C1 segment of cervical spinal cord (tissue), 14 donors: ENCODE measurements around the gene YWHAG.
"Not testable (repeated sequence)": the region's sequence is repeated elsewhere in the genome, so short reads cannot be mapped to it uniquely, and the experiment has no call there.

Experiments
- DNase-seq, 14 donors: peaks; one replicate each; lab custom pipeline; 2025; lab: John Stamatoyannopoulos, UW

YWHAG gene

GRCh38 chr7:76325811-76326210 is 33.0 kb downstream of the YWHAG start:
- no peak for DNase-seq

GRCh38 chr7:76325092-76325491 is 33.7 kb downstream of the YWHAG start:
- no peak for DNase-seq

- peak in 11 of 14 donors; percentile 41 to 79 (median 63) for DNase-seq
These were observed 40.1 kb downstream of the YWHAG start for GRCh38 chr7:76318488-76319353.

DNA sequence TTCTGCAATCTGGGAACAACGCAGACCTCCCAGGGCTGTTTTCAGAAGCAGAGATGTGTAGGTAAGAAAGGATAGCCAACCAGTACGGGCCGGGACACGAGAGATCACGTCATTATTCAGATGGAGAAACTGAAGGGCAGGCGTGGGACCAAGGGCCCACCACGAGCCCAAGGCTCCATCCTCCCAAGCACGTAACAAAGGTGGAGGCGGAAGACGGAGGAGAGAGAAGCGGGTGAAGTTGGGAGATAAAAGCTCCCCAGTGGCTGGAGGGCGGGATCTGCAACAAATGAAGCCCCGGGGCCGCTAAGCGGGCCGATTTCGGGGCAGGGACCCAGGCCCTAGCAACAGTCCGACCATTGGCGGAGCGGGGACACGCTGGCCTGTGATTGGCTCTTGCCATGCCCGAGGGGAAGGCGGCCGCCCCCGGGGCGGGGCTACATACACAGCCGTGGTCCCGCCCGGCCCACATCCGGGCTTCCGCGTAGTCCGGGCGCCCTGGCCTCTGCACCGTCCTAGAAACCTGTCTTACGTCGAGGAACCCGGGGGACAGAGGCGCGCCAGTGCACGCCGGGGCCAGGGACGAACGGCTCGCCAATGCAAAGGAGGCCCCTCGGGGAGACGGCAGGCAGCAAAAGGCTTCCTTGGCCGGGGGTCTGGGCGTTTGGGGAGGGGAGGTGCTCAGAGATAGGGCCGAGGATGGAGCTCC is 40.9 kb downstream of the YWHAG start:
- peak; percentile 84 to 98 (median 96) for DNase-seq

- no peak for DNase-seq
These were observed 41.6 kb downstream of the YWHAG start for GRCh38 chr7:76316984-76317781.

GRCh38 chr7:76315364-76315763 is 43.4 kb downstream of the YWHAG start:
- no peak for DNase-seq

- not testable (repeated sequence) for DNase-seq
These were observed 44.1 kb downstream of the YWHAG start for GRCh38 chr7:76314740-76315139.

DNA sequence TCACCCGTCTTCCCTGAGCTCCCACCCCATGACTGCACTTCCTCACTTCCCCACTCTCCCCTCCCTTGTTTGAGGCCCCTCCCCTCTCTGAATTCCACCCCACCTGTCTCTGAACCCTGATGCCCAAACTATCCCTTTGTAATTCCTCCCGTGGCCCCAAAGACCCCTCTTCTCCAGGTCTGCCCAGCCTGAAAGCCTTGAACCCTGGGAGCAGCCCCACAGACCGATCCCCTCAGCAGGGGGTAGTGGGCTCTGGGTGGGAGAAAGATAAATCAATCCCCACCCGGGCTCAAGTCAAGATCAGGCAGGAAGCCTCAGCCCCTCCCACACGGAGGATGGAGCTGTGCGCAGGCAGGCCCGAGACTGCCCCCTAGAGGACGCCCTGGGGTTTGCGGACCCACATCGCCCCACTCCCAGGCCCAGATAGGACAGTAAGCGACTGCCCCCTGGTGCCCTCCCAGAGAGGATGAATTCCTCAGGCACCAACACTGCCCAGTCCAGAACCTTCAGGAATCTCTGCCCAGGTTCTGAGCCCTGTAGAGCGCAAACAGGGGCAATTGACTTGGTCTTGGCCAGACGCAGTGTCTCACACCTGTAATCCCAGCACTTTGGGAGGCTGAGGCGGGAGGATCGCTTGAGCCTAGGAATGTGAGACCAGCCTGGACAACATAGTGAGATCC is 44.6 kb downstream of the YWHAG start:
- DNase-seq = peak in 13 of 14 donors; percentile 73 to 96 (median 91)

- DNase-seq = not testable (repeated sequence)
These were observed 47.0 kb downstream of the YWHAG start for GRCh38 chr7:76311838-76312237.

DNA sequence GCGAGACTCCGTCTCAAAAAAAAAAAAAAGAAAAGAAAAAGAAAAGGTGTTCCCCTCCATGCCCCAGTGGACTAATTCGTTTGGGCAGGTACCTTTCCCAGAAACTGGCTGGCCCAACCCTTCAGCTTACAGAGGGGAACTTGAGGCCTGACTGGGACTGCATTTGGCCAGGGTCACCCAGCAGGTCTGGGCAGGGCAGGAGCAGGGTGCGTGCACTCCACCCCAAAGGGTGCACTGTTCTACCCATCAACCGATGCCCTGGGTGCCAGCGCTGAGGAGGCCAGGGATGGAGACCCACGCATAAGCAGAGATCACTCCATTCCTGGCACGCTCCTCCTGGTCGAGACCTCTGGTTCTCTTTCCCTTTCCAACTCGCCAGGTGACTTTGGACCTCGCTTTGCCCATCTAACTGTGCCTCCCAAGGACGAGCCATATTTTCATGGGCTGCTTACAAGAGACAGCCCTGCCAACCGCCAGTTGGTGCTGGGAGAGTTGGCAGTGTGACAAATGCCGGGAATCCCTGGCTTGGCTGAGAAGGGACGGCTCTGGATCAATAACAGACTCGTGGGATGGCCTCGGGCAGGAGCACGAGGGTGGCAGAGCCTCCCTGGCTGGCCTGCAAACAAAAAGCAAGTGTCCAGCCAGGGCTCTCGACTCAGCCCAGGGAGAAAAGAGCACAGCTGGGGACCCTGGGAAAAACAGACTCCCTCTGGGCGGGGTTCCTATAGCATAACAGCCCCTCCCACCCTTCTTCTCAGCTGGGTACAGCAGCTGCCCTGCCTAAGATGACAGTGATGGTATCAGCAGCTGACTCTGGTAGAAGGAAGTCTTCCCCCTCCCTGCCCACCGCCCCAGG is 48.5 kb downstream of the YWHAG start:
- DNase-seq = peak in 12 of 14 donors; percentile 32 to 76 (median 66)

DNA sequence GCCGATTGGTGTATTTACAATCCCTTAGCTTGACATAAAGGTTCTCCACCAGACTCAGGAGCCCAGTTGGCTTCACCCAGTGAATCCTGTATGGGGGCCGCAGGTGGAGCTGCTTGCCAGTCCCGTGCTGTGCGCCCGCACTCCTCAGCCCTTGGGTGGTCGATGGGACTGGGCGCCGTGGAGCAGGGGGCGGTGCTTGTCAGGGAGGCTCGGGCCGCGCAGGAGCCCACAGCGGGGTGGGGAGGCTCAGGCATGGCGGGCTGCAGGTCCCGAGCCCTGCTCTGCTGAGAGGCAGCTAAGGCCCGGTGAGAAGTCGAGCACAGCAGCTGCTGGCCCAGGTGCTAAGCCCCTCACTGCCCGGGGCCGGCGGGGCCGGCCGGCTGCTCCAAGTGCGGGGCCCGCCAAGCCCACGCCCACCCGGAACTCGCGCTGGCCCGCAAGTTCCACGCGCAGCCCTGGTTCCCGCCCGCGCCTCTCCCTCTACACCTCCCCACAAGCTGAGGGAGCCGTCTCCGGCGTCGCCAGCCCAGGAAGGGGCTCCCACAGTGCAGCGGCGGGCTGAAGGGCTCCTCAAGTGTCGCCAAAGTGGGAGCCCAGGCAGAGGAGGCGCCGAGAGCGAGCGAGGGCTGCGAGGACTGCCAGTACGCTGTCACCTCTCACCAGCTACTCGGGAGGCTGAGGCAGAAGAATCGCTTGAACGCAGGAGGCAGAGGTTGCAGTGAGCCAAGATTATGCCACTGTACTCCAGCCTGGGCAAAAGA is 49.3 kb downstream of the YWHAG start:
- DNase-seq = not testable (repeated sequence)

GRCh38 chr7:76308874-76309273 is 49.9 kb downstream of the YWHAG start:
- not testable (repeated sequence) for DNase-seq

- peak in 11 of 14 donors; percentile 34 to 89 (median 69) for DNase-seq
These were observed 53.9 kb downstream of the YWHAG start for GRCh38 chr7:76304888-76305375.

DNA sequence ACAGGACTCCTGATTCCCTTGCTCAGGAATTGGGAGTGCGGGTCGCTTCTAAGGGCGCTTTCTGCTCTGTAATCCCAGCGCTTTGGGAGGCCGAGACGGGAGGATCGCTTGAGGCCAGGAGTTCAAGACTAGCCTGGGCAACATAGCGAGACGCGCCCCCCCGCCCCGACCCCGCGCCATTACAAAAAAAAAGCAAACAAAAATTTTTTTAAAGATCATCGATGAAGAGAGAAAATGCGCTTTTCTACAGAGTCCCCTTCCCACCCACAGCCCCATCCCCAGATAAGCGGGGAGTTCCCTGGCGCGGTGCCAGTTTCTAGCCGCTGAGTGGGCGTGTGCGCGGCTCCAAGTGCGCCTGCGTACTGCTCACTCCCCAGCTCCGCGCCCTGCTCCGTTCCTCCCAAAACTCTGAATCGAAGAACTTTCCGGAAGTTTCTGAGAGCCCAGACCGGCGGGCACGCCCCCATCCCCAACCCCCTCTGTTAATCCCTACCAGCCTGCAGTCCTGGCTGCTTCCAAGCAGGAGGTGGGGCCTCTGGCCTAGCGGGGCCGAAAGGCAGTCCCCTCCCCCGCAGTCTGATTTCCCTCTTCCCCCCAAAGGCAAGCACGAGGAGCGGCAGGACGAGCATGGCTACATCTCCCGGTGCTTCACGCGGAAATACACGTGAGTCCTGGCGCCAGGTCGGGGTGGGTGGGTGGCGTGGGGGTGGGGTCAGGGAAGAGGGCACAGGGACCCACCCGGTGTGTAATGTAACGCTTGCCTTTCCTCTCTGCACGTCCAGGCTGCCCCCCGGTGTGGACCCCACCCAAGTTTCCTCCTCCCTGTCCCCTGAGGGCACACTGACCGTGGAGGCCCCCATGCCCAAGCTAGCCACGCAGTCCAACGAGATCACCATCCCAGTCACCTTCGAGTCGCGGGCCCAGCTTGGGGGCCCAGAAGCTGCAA is 55.3 kb downstream of the YWHAG start:
- peak in 12 of 14 donors; percentile 25 to 81 (median 66) for DNase-seq

DNA sequence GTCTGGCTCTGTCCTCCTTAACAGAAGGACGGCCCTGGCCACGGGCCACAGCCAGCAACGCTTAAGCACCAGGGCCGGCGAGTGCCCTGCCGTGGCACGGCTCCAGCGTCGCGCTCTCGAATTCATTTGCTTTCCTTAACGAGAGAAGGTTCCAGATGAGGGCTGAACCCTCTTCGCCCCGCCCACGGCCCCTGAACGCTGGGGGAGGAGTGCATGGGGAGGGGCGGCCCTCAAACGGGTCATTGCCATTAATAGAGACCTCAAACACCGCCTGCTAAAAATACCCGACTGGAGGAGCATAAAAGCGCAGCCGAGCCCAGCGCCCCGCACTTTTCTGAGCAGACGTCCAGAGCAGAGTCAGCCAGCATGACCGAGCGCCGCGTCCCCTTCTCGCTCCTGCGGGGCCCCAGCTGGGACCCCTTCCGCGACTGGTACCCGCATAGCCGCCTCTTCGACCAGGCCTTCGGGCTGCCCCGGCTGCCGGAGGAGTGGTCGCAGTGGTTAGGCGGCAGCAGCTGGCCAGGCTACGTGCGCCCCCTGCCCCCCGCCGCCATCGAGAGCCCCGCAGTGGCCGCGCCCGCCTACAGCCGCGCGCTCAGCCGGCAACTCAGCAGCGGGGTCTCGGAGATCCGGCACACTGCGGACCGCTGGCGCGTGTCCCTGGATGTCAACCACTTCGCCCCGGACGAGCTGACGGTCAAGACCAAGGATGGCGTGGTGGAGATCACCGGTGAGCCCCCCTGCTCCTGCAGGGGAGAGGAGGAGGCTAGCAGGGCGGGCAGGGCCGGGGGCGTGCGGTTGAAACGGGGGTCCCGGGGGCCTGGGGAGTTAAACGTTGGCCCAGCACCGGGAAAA is 56.2 kb downstream of the YWHAG start, which contains the start of gene HSPB1:
HSPB1 (plus strand) TSS at position 327 of the 855 bp plus-strand sequence; CDS start at position 367, 40 bp downstream.
- DNase-seq = peak in 13 of 14 donors; percentile 28 to 91 (median 81)

DNA sequence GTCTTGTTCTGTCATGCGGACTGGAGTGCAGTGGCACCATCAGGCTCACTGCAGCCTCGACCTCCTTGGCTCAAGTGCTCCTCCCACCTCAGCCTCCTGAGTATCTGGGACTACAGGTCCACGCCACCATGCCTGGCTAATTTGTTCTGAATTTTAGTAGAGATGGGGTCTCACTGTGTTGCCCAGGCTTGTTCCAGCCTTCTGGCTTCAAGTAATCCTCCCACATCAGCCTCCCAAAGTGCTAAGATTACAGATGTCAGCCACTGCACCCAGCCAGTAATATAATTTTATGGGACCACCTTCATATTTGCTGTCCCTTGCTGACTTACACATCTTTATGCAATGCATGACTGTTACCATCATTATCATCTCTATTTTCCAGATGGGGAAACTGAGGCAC is 57.8 kb downstream of the YWHAG start:
- DNase-seq = no peak

DNA sequence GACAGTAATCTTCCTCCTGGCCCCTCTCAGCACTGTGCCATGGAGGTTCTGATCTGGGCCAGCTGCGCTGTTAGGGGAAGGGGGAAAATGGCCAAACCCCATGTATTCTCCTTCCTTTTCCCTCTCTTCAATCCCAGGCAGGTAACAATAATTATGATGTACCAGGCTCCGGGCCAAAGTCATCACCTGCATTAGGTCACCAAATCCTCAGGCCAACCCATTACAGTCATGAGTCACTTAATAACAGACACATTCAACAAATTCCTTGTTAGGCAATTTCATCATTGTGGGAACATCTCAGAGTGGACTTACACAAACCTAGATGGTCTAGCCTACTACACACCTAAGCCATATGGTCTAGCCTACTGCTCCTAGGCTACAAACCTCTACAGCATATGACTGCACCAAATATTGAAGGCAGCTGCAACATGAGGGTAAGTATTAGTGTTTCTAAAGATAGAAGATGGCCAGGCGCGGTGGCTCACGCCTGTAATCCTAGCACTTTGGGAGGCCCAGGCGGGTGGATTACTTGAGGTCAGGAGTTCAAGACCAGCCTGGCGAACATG is 58.5 kb downstream of the YWHAG start:
- DNase-seq = no peak
